Karpas-422 (cell line): ENCODE results near the gene CERS1. TPM values are rescaled to one million over a fixed set of nuclear protein-coding genes. Genes with fewer than 3 reads are reported as not detected.

Experiments used
- DNase-seq: peaks from one replicate; pipeline ENCODE4 v3.0.0-alpha.2; 2015
- H2AFZ ChIP-seq: fragments of 200-600 bp; sonication (generic); 2 replicates; pipeline ENCODE4 v1.6.1; 2014; ENCODE audit warnings: antibody characterized with exemption, low read length, mixed read lengths
- H3K27ac ChIP-seq: fragments of 200-600 bp; sonication (generic); 2 replicates; pipeline ENCODE4 v1.5.1; 2014; ENCODE audit warnings: mild to moderate bottlenecking, low read length, moderate library complexity
- H3K27me3 ChIP-seq: fragments of 200-600 bp; sonication (generic); 2 replicates; pipeline ENCODE4 v1.6.1; 2014; ENCODE audit warnings: low read length, mixed read lengths
- H3K36me3 ChIP-seq: fragments of 200-600 bp; sonication (generic); 2 replicates; pipeline ENCODE4 v1.6.1; 2014; ENCODE audit warnings: low read length, mixed read lengths; ENCODE audit not compliant: insufficient read depth
- H3K4me1 ChIP-seq: fragments of 200-600 bp; sonication (generic); 2 replicates; pipeline ENCODE4 v1.6.1; 2014; ENCODE audit warnings: mild to moderate bottlenecking, low read length, mixed read lengths
- H3K4me2 ChIP-seq: fragments of 200-600 bp; sonication (generic); 2 replicates; pipeline ENCODE4 v1.6.1; 2014; ENCODE audit warnings: low read length, low read depth, mild to moderate bottlenecking; ENCODE audit not compliant: poor library complexity, severe bottlenecking
- H3K4me3 ChIP-seq: fragments of 200-600 bp; sonication (generic); 2 replicates; pipeline ENCODE4 v1.5.1; 2014; ENCODE audit warnings: mild to moderate bottlenecking, antibody characterized with exemption, low read length, mixed read lengths
- H3K79me2 ChIP-seq: fragments of 200-600 bp; sonication (generic); 2 replicates; pipeline ENCODE4 v1.6.1; 2014; ENCODE audit warnings: mild to moderate bottlenecking, low read length, mixed read lengths
- H3K9ac ChIP-seq: fragments of 200-600 bp; sonication (generic); 2 replicates; pipeline ENCODE4 v1.6.0; 2014; ENCODE audit warnings: low read length
- H3K9me2 ChIP-seq: fragments of 200-600 bp; sonication (generic), shearing (Covaris generic); replicated peaks from 2 replicates; pipeline ENCODE4 v1.6.0; 2014; ENCODE audit warnings: mild to moderate bottlenecking, low read length, moderate library complexity; ENCODE audit not compliant: insufficient read depth
- H3K9me3 ChIP-seq: fragments of 300-700, 200-600 bp; sonication (generic); 2 replicates; pipeline ENCODE4 v1.6.1; 2014; ENCODE audit warnings: low read length, mixed read lengths
- H4K20me1 ChIP-seq: fragments of 200-600 bp; sonication (generic); 2 replicates; pipeline ENCODE4 v1.6.1; 2014; ENCODE audit warnings: mild to moderate bottlenecking, antibody characterized with exemption, low read length, low read depth; ENCODE audit not compliant: insufficient read depth
- total RNA-seq: library from RNA; depleted of rRNA; stranded (reverse); fragments of >200 nt; shearing (Covaris generic); gene quantifications from 2 replicates; pipeline ENCODE4 v1.2.3, GENCODE V29; 2014; ENCODE audit warnings: low replicate concordance; rRNA removed

The CERS1 gene
- total RNA-seq, 1 experiment from 2014 or later: not detected

DNA sequence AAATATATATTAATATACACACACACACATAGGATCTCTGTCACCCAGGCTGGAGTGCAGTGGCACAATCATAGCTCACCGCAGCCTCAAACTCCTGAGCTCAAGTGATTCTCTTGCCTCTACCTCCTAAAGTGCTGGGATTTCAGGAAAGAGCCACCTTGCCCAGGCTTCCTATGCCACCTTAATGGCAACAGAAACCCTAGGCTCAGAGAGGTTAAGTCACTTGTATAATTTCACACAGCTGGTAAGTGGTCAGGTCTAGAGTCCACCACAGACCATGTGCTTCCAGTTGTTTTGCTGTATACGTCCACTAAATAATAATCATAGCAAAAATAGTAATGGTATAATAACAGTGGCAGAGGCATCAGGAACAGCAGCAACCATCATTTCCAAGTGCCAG, 65.5 kb downstream of the CERS1 start:
- Histone ChIP-seq H4K20me1 (peaks cover 32% of the 10 kb centered on the region), H3K27ac (no peak overlapping the region), H3K9ac (no peak overlapping the region), H3K9me2 (no peaks in the 10 kb centered on the region), H3K36me3 (peaks cover 13% of the 10 kb centered on the region), H3K4me3 (no peak overlapping the region), H2AFZ (no peak overlapping the region), H3K79me2 (peaks cover 36% of the 10 kb centered on the region), H3K4me2 (no peak overlapping the region), H3K9me3 (peaks cover 4% of the 10 kb centered on the region), H3K27me3 (no peaks in the 10 kb centered on the region), H3K4me1 (peaks cover 17% of the 10 kb centered on the region)
- no peak for DNase-seq

DNA sequence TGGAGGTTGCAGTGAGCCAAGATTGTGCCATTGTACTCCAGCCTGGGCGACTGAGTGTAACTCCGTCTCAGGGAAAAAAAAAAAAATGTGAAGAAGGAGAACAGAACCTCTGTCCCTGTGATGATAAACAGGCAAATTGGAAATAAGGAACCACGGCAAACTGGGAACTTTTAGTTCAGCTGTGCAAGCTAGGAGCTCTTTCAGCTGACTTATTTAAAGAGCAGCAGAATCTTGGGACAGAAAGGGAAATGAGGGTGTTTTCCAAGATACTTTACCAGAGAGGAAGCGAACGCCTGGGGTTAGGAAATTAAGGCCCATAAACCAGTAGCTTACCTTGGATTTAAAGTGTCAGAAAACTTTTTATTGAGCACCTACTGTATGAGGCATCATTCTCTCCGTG, 67.2 kb downstream of the CERS1 start:
- Histone ChIP-seq H3K36me3 (no peaks in the 10 kb centered on the region), H2AFZ (no peak overlapping the region), H3K4me3 (no peak overlapping the region), H4K20me1 (peaks cover 15% of the 10 kb centered on the region), H3K9me2 (no peaks in the 10 kb centered on the region), H3K79me2 (peaks cover 19% of the 10 kb centered on the region), H3K9ac (no peak overlapping the region), H3K27ac (no peak overlapping the region), H3K9me3 (peaks cover 4% of the 10 kb centered on the region), H3K4me1 (peaks cover 7% of the 10 kb centered on the region), H3K27me3 (no peaks in the 10 kb centered on the region), H3K4me2 (no peak overlapping the region)
- DNase-seq: no peak

Other genes starting within 250 kb of the CERS1 start
- gene CRTC1, start 212.5 kb downstream of the CERS1 start, total RNA-seq: 3.7 and 5.5 TPM in 2 replicates
- not detected in 2 replicates for gene COMP, start 104.9 kb downstream of the CERS1 start, total RNA-seq
- 30.6 and 85.5 TPM in 2 replicates for gene UPF1, start 64.2 kb downstream of the CERS1 start, total RNA-seq
- gene COPE, start 23.2 kb upstream of the CERS1 start, total RNA-seq: 145 and 153 TPM in 2 replicates
- 49.3 and 74.5 TPM in 2 replicates for gene DDX49, start 23.6 kb upstream of the CERS1 start, total RNA-seq
- 0.90 TPM in 1 of 2 replicates, not detected in the other for gene HOMER3, start 45.1 kb upstream of the CERS1 start, total RNA-seq
- gene SUGP2, start 137.4 kb upstream of the CERS1 start, total RNA-seq: 71.7 and 74.1 TPM in 2 replicates
- 25.1 and 43.6 TPM in 2 replicates for gene ARMC6, start 137.4 kb upstream of the CERS1 start, total RNA-seq
- 4.5 and 6.2 TPM in 2 replicates for gene SLC25A42, start 167.8 kb upstream of the CERS1 start, total RNA-seq
- gene TMEM161A, start 242.3 kb upstream of the CERS1 start, total RNA-seq: 24.9 and 58.5 TPM in 2 replicates